HS-27A (cell line): ENCODE data around the gene CDCA3.
"Not testable (repeated sequence)": the region's sequence is repeated elsewhere in the genome, so short reads cannot be mapped to it uniquely, and the experiment has no call there.

Experiments used
- DNase-seq: peaks from one replicate; pipeline ENCODE4 v3.0.0-alpha.2; 2012; ENCODE audit warnings: low read depth, missing footprints

CDCA3 gene

GRCh38 chr12:6872073-6873048, 21.3 kb upstream of the CDCA3 start:
- no peak for DNase-seq

- DNase-seq, result no peak
These were observed 20.2 kb upstream of the CDCA3 start for GRCh38 chr12:6871052-6871957.

- DNase-seq, result not testable (repeated sequence)
These were observed 19.2 kb upstream of the CDCA3 start for GRCh38 chr12:6870304-6870703.

GRCh38 chr12:6869049-6870021, 18.2 kb upstream of the CDCA3 start:
- DNase-seq, result no peak

GRCh38 chr12:6868211-6869048, 17.3 kb upstream of the CDCA3 start:
- DNase-seq, result no peak

GRCh38 chr12:6867413-6868210, 16.5 kb upstream of the CDCA3 start, which contains the start of gene TPI1:
TSS of gene TPI1 (plus strand) at chr12:6867531. CDS start at chr12:6867567, 36 bp downstream.
- no peak for DNase-seq

- no peak for DNase-seq
These were observed 15.9 kb upstream of the CDCA3 start for GRCh38 chr12:6866920-6867412.

GRCh38 chr12:6866163-6866919, 15.3 kb upstream of the CDCA3 start:
- DNase-seq, result no peak

- DNase-seq, result not testable (repeated sequence)
These were observed 14.2 kb upstream of the CDCA3 start for GRCh38 chr12:6865307-6865706.

GRCh38 chr12:6863586-6864321, 12.7 kb upstream of the CDCA3 start:
- DNase-seq, result no peak

- no peak for DNase-seq
These were observed 11.9 kb upstream of the CDCA3 start for GRCh38 chr12:6863033-6863432.

GRCh38 chr12:6861391-6861790, 10.3 kb upstream of the CDCA3 start:
- no peak for DNase-seq

GRCh38 chr12:6860942-6861341, 9.9 kb upstream of the CDCA3 start:
- DNase-seq, result no peak

- DNase-seq, result no peak
These were observed 9.0 kb upstream of the CDCA3 start for GRCh38 chr12:6860116-6860515.

- no peak for DNase-seq
These were observed 7.7 kb upstream of the CDCA3 start for GRCh38 chr12:6858799-6859198.

- no peak for DNase-seq
These were observed 4.2 kb upstream of the CDCA3 start for GRCh38 chr12:6855322-6855721.

- no peak for DNase-seq
These were observed 3.0 kb upstream of the CDCA3 start for GRCh38 chr12:6854036-6854435.

- DNase-seq, result no peak
These were observed 2.5 kb upstream of the CDCA3 start for GRCh38 chr12:6853626-6854025.
